ENCODE data around the gene MAST1. TPM values are rescaled to one million over a fixed set of nuclear protein-coding genes. Genes with fewer than 3 reads are reported as not detected.
A peak's percentile ranks its signal among the peaks of the same experiment; 100 is the strongest.

Gene MAST1
- total RNA-seq, 6 donors from 2014 or later = 0.17 to 0.89 (median 0.61) TPM; not detected in 3

DNA sequence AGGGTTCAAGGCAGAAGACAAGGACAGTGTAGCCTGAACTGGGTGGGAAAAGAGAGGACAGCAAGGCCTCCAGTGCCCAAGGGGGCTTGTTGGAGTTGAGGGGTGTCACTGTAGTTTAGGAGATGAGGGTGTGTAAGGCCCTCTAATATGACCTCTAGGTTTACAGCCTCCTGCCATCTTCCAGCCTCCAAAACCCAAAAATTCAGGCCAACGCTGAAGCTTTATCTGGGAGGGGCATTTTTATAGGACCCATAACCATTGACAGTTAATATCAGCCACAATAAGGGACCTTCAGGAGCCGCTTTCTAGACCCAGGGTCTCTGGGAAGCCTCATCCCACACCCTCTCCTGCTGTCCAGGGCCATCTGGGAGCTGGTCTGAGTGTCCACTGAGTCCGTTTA, 45.9 kb downstream of the MAST1 start:
- Histone ChIP-seq H3K27me3 (peaks cover 0 to 6% (median 2%) of the 10 kb centered on the region in 4 donors), H3K27ac (peak overlapping the region in 1 of 4 donors; percentile 54), H3K36me3 (no peaks in the 10 kb centered on the region), H3K4me3 (no peak overlapping the region), H3K9me3 (peaks cover 0 to 8% (median 4%) of the 10 kb centered on the region in 4 donors), H3K4me1 (peaks cover 21 to 38% (median 27%) of the 10 kb centered on the region in 4 donors)
- 70 to 93% methylated on average over 1 to 3 of the region's 3 CpGs for WGBS, 2 donors
- TF ChIP-seq POLR2A (IDR thresholded peaks at IDR 0.05) (no peak), POLR2AphosphoS5 (IDR thresholded peaks at IDR 0.05) (no peak), EP300 (IDR thresholded peaks at IDR 0.05) (no peak)
- TF ChIP-seq, protein P1, sequence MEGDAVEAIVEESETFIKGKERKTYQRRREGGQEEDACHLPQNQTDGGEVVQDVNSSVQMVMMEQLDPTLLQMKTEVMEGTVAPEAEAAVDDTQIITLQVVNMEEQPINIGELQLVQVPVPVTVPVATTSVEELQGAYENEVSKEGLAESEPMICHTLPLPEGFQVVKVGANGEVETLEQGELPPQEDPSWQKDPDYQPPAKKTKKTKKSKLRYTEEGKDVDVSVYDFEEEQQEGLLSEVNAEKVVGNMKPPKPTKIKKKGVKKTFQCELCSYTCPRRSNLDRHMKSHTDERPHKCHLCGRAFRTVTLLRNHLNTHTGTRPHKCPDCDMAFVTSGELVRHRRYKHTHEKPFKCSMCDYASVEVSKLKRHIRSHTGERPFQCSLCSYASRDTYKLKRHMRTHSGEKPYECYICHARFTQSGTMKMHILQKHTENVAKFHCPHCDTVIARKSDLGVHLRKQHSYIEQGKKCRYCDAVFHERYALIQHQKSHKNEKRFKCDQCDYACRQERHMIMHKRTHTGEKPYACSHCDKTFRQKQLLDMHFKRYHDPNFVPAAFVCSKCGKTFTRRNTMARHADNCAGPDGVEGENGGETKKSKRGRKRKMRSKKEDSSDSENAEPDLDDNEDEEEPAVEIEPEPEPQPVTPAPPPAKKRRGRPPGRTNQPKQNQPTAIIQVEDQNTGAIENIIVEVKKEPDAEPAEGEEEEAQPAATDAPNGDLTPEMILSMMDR (IDR thresholded peaks at IDR 0.05) = no peak
- no peak for ATAC-seq (ENCODE audit: low FRiP score in 2 of 2)
- DNase-seq = no peak

DNA sequence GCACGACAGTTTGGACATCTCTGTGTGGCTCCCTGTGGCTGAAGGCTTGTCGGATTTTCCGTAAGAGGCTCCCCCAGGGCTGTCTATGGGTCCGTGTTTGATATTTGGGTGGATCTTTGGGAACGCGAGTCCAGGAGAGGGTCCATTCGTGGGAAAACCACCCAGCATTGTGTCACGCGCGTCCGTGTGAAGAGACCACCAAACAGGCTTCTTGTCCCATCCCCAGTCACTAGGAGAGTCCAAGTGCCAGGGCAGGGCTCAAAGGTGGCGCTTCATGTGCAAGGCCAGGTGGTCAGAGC, 46.3 kb downstream of the MAST1 start:
- Histone ChIP-seq H3K36me3 (no peaks in the 10 kb centered on the region), H3K4me1 (peaks cover 21 to 38% (median 26%) of the 10 kb centered on the region in 4 donors), H3K27ac (peak overlapping the region in 3 of 4 donors; percentile 10 to 54 (median 40)), H3K4me3 (peak overlapping the region in 3 of 4 donors; percentile 43 to 57 (median 53)), H3K27me3 (peaks cover 0 to 6% (median 2%) of the 10 kb centered on the region in 4 donors), H3K9me3 (peaks cover 0 to 8% (median 4%) of the 10 kb centered on the region in 4 donors)
- no peak for TF ChIP-seq POLR2A (IDR thresholded peaks at IDR 0.05)
- no peak for TF ChIP-seq EP300 (IDR thresholded peaks at IDR 0.05)
- TF ChIP-seq, protein P1 (IDR thresholded peaks at IDR 0.05) = no peak
- TF ChIP-seq POLR2AphosphoS5 (IDR thresholded peaks at IDR 0.05) = no peak
- DNase-seq = no peak
- WGBS, 2 donors = 69 to 75% methylated on average over 8 to 12 of the region's 12 CpGs
- no peak for ATAC-seq (ENCODE audit: low FRiP score in 2 of 2)

DNA sequence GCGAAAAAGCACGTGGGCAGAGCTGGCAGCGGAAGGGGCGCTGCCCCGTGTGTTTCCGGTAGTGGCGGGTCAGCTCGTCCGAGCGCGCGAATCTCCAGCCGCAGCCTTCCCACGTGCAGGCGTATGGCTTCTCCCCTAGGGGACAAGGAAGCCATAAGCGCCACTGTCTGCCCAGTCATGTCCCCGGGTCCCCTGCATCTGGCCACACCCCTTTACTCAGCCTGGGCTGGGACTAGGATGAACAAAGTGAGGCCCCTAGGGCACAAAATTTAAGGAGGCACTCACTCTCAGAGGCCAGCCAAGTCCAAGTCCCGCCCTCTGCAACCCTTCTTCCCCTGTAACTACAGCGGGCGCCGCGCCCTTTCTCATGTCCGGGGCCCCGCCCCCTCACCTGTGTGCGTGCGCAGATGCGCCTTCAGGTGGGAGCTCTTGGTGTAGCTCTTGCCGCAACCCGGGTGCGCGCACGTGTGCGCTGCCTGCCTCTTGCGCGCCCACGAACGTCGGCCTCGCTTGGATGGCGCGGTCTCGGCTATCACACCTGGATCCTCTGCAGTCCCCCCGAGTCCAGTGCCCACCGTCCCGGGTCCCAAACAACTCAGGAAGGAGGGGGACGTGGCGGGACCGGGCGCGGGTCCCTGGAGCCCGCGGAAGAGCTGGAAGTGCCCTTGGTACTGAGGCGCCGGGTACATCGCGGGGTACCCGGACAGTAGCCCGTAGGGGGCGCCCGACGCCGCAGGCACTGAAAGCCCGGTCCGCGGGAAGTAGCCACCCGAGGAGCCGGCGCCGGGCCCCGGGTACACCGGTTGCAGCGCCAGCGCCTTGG, 46.8 kb downstream of the MAST1 start:
- ATAC-seq (ENCODE audit: low FRiP score in 2 of 2) (peak; percentile 62 to 81), DNase-seq (peak; percentile 93 to 98)
- peak overlapping the region in 3 of 4 donors; percentile 38 to 54 (median 40) for H3K27ac ChIP-seq
- H3K9me3 ChIP-seq = peaks cover 0 to 8% (median 4%) of the 10 kb centered on the region in 4 donors
- H3K36me3 ChIP-seq = no peaks in the 10 kb centered on the region
- H3K4me3 ChIP-seq = peak overlapping the region; percentile 28 to 57 (median 48)
- H3K4me1 ChIP-seq = peaks cover 21 to 36% (median 25%) of the 10 kb centered on the region in 4 donors
- peaks cover 0 to 6% (median 2%) of the 10 kb centered on the region in 4 donors for H3K27me3 ChIP-seq
- 9% methylated on average over 53 of the region's 73 CpGs; no CpG with 5 or more reads in 1 of the 2 donors for WGBS, 2 donors
- TF ChIP-seq, protein P1 (IDR thresholded peaks at IDR 0.05) = peak; percentile 56 to 82 (median 70)
- TF ChIP-seq POLR2A (IDR thresholded peaks at IDR 0.05) = no peak

GRCh38 chr19:12885749-12886650, 47.7 kb downstream of the MAST1 start:
- TF ChIP-seq POLR2AphosphoS5 (IDR thresholded peaks at IDR 0.05) (no peak), POLR2A (IDR thresholded peaks at IDR 0.05) (no peak), EP300 (IDR thresholded peaks at IDR 0.05) (no peak)
- TF ChIP-seq, protein P1 (IDR thresholded peaks at IDR 0.05) = peak in 1 of 6 experiments; percentile 3
- Histone ChIP-seq H3K9me3 (peaks cover 0 to 8% (median 4%) of the 10 kb centered on the region in 4 donors), H3K27ac (peak overlapping the region in 2 of 4 donors; percentile 38 to 54), H3K27me3 (peaks cover 0 to 6% (median 2%) of the 10 kb centered on the region in 4 donors), H3K4me1 (peaks cover 21 to 33% (median 23%) of the 10 kb centered on the region in 4 donors), H3K4me3 (peak overlapping the region; percentile 28 to 57 (median 48)), H3K36me3 (no peaks in the 10 kb centered on the region)
- 19 to 35% methylated on average over 4 to 13 of the region's 53 CpGs for WGBS, 2 donors
- DNase-seq (no peak), ATAC-seq (ENCODE audit: low FRiP score in 2 of 2) (no peak)

All from upper lobe of left lung (tissue), 6 donors.